Right atrium auricular region (tissue), 2 donors: ENCODE measurements around the gene NDEL1. TPM values are rescaled to one million over a fixed set of nuclear protein-coding genes. Genes with fewer than 3 reads are reported as not detected.

Source experiments
- DNase-seq: peaks from one replicate; pipeline ENCODE4 v3.0.0-alpha.2; 2019; ENCODE audit warnings: low spot score
- H3K27ac ChIP-seq, 2 donors: fragments of 200-600 bp; sonication (generic); 1 replicate in 1 of 2; 2 replicates in 1 of 2; pipeline ENCODE4 v1.5.1; 2016 to 2019
- H3K27me3 ChIP-seq, 2 donors: fragments of 200-600 bp; sonication (generic); one replicate each; pipeline versions ENCODE4 v1.5.1 to v1.6.0; 2017 to 2019
- H3K36me3 ChIP-seq: fragments of 200-600 bp; sonication (generic); one replicate; pipeline ENCODE4 v1.5.1; 2016
- H3K4me1 ChIP-seq, 2 donors: fragments of 200-600 bp; sonication (generic); one replicate each; pipeline versions ENCODE4 v1.5.1 to v1.6.0; 2017 to 2019
- H3K4me3 ChIP-seq, 2 donors: fragments of 200-600 bp; sonication (generic); 1 replicate in 1 of 2; 2 replicates in 1 of 2; pipeline ENCODE4 v1.5.1; 2017 to 2019; ENCODE audit warnings: mild to moderate bottlenecking in 1 of 2, moderate library complexity in 1 of 2
- H3K9me3 ChIP-seq, 2 donors: fragments of 200-600 bp; sonication (generic); one replicate each; pipeline ENCODE4 v1.5.1; 2019
- CTCF ChIP-seq, 2 donors: fragments of 200-600 bp; sonication (generic); IDR thresholded peaks; one replicate each; pipeline ENCODE4 v1.5.1; 2019; ENCODE audit warnings: antibody characterized with exemption in 2 of 2
- total RNA-seq, 2 donors: library from RNA; depleted of rRNA; stranded (reverse); fragments of >200 nt; gene quantifications; one replicate each; pipeline ENCODE4 v1.1.0, GENCODE V29; 2016

NDEL1 gene
- total RNA-seq, 2 donors from 2014 or later, result 34.9 to 38.7 TPM

- H3K4me3 ChIP-seq, result no peak overlapping the region
- DNase-seq, result peak; percentile 53
- H3K27ac ChIP-seq, result no peak overlapping the region
- no peaks in the 10 kb centered on the region for H3K9me3 ChIP-seq
- no peak for TF ChIP-seq CTCF (IDR thresholded peaks at IDR 0.05)
- no peaks in the 10 kb centered on the region for H3K4me1 ChIP-seq
- H3K36me3 ChIP-seq, result no peaks in the 10 kb centered on the region
- H3K27me3 ChIP-seq, result no peaks in the 10 kb centered on the region
Measured at GRCh38 chr17:8402921-8403536, 32.7 kb upstream of the NDEL1 start.

- H3K27me3 ChIP-seq, result no peaks in the 10 kb centered on the region
- H3K4me3 ChIP-seq, result no peak overlapping the region
- H3K9me3 ChIP-seq, result no peaks in the 10 kb centered on the region
- peaks cover 0 to 3% of the 10 kb centered on the region in 2 donors for H3K4me1 ChIP-seq
- H3K36me3 ChIP-seq, result no peaks in the 10 kb centered on the region
- DNase-seq, result no peak
- no peak overlapping the region for H3K27ac ChIP-seq
- no peak for TF ChIP-seq CTCF (IDR thresholded peaks at IDR 0.05)
Measured at GRCh38 chr17:8405499-8406016, 30.1 kb upstream of the NDEL1 start.

DNA sequence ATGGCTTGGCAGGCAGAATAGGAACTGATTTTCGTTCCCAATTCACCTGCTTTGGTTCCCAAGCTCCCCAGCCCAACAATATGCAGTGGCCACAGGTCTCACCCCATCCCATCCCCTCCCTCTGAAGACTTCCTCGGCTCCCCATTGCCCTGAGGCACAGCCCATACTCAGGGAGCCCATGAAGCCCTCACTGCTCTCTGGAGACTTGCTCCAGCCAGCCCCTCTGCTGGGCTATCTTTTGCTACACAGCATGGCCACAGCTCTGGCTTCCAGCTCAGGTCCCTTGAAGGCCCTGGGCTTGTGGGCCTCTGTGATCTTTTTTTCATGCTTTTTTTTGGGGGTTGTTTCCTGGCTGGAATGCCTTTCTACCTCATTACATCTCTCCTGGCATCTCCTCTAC lies 29.5 kb upstream of the NDEL1 start:
- H3K4me1 ChIP-seq, result peaks cover 0 to 4% of the 10 kb centered on the region in 2 donors
- H3K36me3 ChIP-seq, result no peaks in the 10 kb centered on the region
- H3K4me3 ChIP-seq, result no peak overlapping the region
- no peaks in the 10 kb centered on the region for H3K27me3 ChIP-seq
- no peak for DNase-seq
- TF ChIP-seq CTCF (IDR thresholded peaks at IDR 0.05), result no peak
- H3K9me3 ChIP-seq, result no peaks in the 10 kb centered on the region
- no peak overlapping the region for H3K27ac ChIP-seq

DNA sequence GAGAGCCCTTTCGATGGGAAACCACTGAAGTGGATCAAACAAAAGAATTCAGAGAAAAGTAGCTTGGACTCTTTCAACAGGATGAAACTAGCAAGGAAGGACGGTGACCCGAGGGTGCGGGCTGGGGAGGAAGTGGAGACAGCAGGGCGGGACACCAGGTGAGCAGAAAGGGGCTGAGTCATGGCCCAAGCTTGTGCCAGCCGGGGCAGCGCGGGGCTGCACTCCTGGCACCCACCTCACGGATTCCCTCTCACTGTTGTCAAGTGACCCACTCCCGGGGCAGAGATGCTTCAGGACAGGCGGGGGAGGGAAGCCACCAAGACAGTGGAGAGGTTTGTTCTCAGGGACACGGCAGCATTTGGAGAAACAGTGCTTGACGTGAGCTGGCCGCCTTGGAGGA lies 27.3 kb upstream of the NDEL1 start:
- Histone ChIP-seq H3K27ac (no peak overlapping the region), H3K27me3 (no peaks in the 10 kb centered on the region), H3K4me1 (peaks cover 0 to 4% of the 10 kb centered on the region in 2 donors), H3K9me3 (no peaks in the 10 kb centered on the region), H3K4me3 (no peak overlapping the region), H3K36me3 (no peaks in the 10 kb centered on the region)
- DNase-seq, result no peak
- TF ChIP-seq CTCF (IDR thresholded peaks at IDR 0.05), result no peak

DNA sequence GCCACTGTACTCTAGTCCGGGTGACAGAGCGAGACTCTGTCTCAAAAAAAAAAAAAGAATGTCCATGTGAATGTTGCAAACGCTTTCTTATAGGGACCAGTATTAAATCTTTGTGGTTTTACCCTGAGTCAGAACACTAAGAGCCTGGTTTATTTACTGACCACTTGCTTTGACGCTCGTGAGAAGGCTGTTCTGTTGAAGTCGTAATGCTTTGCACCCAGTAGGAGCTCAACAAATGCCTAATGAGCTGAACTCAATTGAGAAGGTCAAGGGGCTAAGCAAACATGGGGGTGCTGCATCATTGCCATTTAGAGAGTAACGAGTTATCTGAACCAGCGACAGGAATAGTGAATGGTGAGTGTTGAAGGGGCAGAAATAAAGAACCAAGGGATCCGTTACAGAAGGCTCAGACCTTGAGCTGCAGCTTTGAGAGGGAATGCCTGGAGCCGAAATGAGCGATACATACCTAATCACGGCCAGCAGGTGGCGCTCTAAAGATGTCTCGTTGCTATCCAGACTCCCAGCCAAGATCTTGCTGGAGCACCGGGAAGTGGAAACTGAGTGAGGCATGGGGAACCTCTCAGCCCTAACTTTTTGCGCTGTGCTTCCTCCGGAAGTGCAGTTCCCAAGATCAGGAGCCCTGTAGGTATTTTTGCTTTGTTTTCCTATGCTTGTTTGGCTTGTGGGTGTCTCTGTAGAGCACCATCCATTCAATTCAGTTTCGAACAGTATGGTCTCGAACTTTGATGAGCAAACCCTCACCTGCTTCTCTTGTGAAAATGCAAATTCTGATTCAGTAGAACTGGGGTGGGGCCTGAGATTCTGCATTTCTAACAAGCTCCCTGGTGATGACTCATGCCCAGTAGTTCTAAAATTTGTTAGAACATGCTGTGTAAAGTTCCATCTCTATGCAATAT lies 25.5 kb upstream of the NDEL1 start:
- Histone ChIP-seq H3K27me3 (no peaks in the 10 kb centered on the region), H3K4me3 (no peak overlapping the region), H3K36me3 (no peaks in the 10 kb centered on the region), H3K9me3 (no peaks in the 10 kb centered on the region), H3K27ac (no peak overlapping the region), H3K4me1 (peaks cover 0 to 4% of the 10 kb centered on the region in 2 donors)
- peak; percentile 73 to 92 for TF ChIP-seq CTCF (IDR thresholded peaks at IDR 0.05)
- peak; percentile 91 for DNase-seq
